ENCODE data around the gene ALG3. TPM values are rescaled to one million over a fixed set of nuclear protein-coding genes. Genes with fewer than 3 reads are reported as not detected.

The ALG3 gene
- total and polyA plus RNA-seq, 2 donors (not counting 3 experiments of a cell fraction or from before 2014, with no cell fraction given): 42.9 to 99.9 TPM

- H3K4me3 ChIP-seq (replicated peaks in 1 of 3; ENCODE audit: insufficient read depth in 1 of 3, low read depth in 1 of 3, low read length in 3 of 3): no peak overlapping the region
- ChIA-PET POLR2A (no interaction called here), CTCF (interaction anchor here (0.7 to 3.4 kb wide), 6 partner anchors 10 to 124 kb away, joined by 3 to 16 read pairs (median 4); partner anchors contain the start of genes EEF1AKMT4 and EIF2B5)
- intact Hi-C loops (cut with micrococcal nuclease) (no loop called here), dilution Hi-C loops (cut with MboI; ENCODE audit: extremely low pct_ligation_motif_present, low sequenced_read_pairs) (no loop called here)
- BruUV-seq (replicated peaks): no TSS peak
- no peak overlapping the region for H3K4me2 ChIP-seq (ENCODE audit: insufficient read depth, low read length)
- H4K20me1 ChIP-seq (replicated peaks; ENCODE audit: control insufficient read depth, extremely low read depth, insufficient read depth, low read length): no peaks in the 10 kb centered on the region
- H3K79me2 ChIP-seq (ENCODE audit: control insufficient read depth, insufficient read depth, low read length): no peaks in the 10 kb centered on the region
- H3K36me3 ChIP-seq (ENCODE audit: control insufficient read depth in 2 of 2, extremely low read depth in 1 of 2, insufficient read depth in 2 of 2, low read length in 2 of 2): no peaks in the 10 kb centered on the region
- DNase-seq (ENCODE audit: low read depth, low spot score) (no peak), FAIRE-seq (no peak)
- H3K4me1 ChIP-seq (ENCODE audit: control insufficient read depth, extremely low read depth, insufficient read depth, low read length): peaks cover 13% of the 10 kb centered on the region
- no peak overlapping the region for H2AFZ ChIP-seq (ENCODE audit: low read depth, low read length)
- TF ChIP-seq, protein P1, sequence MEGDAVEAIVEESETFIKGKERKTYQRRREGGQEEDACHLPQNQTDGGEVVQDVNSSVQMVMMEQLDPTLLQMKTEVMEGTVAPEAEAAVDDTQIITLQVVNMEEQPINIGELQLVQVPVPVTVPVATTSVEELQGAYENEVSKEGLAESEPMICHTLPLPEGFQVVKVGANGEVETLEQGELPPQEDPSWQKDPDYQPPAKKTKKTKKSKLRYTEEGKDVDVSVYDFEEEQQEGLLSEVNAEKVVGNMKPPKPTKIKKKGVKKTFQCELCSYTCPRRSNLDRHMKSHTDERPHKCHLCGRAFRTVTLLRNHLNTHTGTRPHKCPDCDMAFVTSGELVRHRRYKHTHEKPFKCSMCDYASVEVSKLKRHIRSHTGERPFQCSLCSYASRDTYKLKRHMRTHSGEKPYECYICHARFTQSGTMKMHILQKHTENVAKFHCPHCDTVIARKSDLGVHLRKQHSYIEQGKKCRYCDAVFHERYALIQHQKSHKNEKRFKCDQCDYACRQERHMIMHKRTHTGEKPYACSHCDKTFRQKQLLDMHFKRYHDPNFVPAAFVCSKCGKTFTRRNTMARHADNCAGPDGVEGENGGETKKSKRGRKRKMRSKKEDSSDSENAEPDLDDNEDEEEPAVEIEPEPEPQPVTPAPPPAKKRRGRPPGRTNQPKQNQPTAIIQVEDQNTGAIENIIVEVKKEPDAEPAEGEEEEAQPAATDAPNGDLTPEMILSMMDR (IDR thresholded peaks at IDR 0.05; ENCODE audit: extremely low read depth in 1 of 2, insufficient read depth in 1 of 2, low read depth in 1 of 2, low read length in 2 of 2): no peak
- TF ChIP-seq POLR2A (IDR thresholded peaks at IDR 0.05; ENCODE audit: low read depth, low read length): no peak
- no peak for TF ChIP-seq MYC (IDR thresholded peaks at IDR 0.05; ENCODE audit: low read depth, low read length)
- H3K9me3 ChIP-seq (replicated peaks; ENCODE audit: control insufficient read depth, insufficient read depth, low read length): no peaks in the 10 kb centered on the region
- H3K27me3 ChIP-seq (ENCODE audit: control insufficient read depth in 2 of 2, insufficient read depth in 2 of 2, low read length in 2 of 2): peaks cover 26 to 36% of the 10 kb centered on the region in 2 experiments
- H3K9ac ChIP-seq (replicated peaks; ENCODE audit: extremely low read depth, insufficient read depth, low read length): no peak overlapping the region
- no peaks in the 10 kb centered on the region for H3K9me1 ChIP-seq (replicated peaks; ENCODE audit: control insufficient read depth, extremely low read depth, insufficient read depth, low read length)
- H3K27ac ChIP-seq (ENCODE audit: insufficient read depth, low read depth, low read length): no peak overlapping the region
Measured at GRCh38 chr3:184259396-184259877, 10.7 kb upstream of the ALG3 start.

- ChIA-PET CTCF (interaction anchor here (3.0 to 3.4 kb wide), 3 partner anchors 9 to 32 kb away, joined by 13 to 16 read pairs (median 15); partner anchors contain the start of gene EEF1AKMT4), POLR2A (no interaction called here)
- intact Hi-C loops (cut with micrococcal nuclease) (no loop called here), dilution Hi-C loops (cut with MboI; ENCODE audit: extremely low pct_ligation_motif_present, low sequenced_read_pairs) (no loop called here)
- H3K9me1 ChIP-seq (replicated peaks; ENCODE audit: control insufficient read depth, extremely low read depth, insufficient read depth, low read length): no peaks in the 10 kb centered on the region
- no peak for TF ChIP-seq MYC (IDR thresholded peaks at IDR 0.05; ENCODE audit: low read depth, low read length)
- no peak for TF ChIP-seq EZH2 (IDR thresholded peaks at IDR 0.05; ENCODE audit: borderline replicate concordance, low read depth, low read length, severe bottlenecking)
- TF ChIP-seq, protein P1 (IDR thresholded peaks at IDR 0.05; ENCODE audit: extremely low read depth in 1 of 2, insufficient read depth in 1 of 2, low read depth in 1 of 2, low read length in 2 of 2): no peak
- no peak for TF ChIP-seq JUN (IDR thresholded peaks at IDR 0.05; ENCODE audit: borderline replicate concordance, insufficient read depth, insufficient read length, low read depth)
- no peak for TF ChIP-seq GATA2 (IDR thresholded peaks at IDR 0.05; ENCODE audit: insufficient read depth, insufficient read length, low read depth, low read length)
- TF ChIP-seq, protein P2, sequence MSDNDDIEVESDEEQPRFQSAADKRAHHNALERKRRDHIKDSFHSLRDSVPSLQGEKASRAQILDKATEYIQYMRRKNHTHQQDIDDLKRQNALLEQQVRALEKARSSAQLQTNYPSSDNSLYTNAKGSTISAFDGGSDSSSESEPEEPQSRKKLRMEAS (IDR thresholded peaks at IDR 0.05; ENCODE audit: insufficient read depth, insufficient read length): no peak
- no peak overlapping the region for H3K27ac ChIP-seq (ENCODE audit: insufficient read depth, low read depth, low read length)
- no peak overlapping the region for H2AFZ ChIP-seq (ENCODE audit: low read depth, low read length)
- peaks cover 26 to 34% of the 10 kb centered on the region in 2 experiments for H3K27me3 ChIP-seq (ENCODE audit: control insufficient read depth in 2 of 2, insufficient read depth in 2 of 2, low read length in 2 of 2)
- no peak for FAIRE-seq
- no peaks in the 10 kb centered on the region for H3K9me3 ChIP-seq (replicated peaks; ENCODE audit: control insufficient read depth, insufficient read depth, low read length)
- peaks cover 13% of the 10 kb centered on the region for H3K4me1 ChIP-seq (ENCODE audit: control insufficient read depth, extremely low read depth, insufficient read depth, low read length)
- H3K4me2 ChIP-seq (ENCODE audit: insufficient read depth, low read length): no peak overlapping the region
- no peaks in the 10 kb centered on the region for H4K20me1 ChIP-seq (replicated peaks; ENCODE audit: control insufficient read depth, extremely low read depth, insufficient read depth, low read length)
- DNase-seq (ENCODE audit: low read depth, low spot score): no peak
- no peak overlapping the region for H3K9ac ChIP-seq (replicated peaks; ENCODE audit: extremely low read depth, insufficient read depth, low read length)
- H3K36me3 ChIP-seq (ENCODE audit: control insufficient read depth in 2 of 2, extremely low read depth in 1 of 2, insufficient read depth in 2 of 2, low read length in 2 of 2): no peaks in the 10 kb centered on the region
- BruUV-seq (replicated peaks): no TSS peak
- H3K79me2 ChIP-seq (ENCODE audit: control insufficient read depth, insufficient read depth, low read length): no peaks in the 10 kb centered on the region
- H3K4me3 ChIP-seq (replicated peaks in 1 of 3; ENCODE audit: insufficient read depth in 1 of 3, low read depth in 1 of 3, low read length in 3 of 3): no peak overlapping the region
Measured at GRCh38 chr3:184258926-184259325, 10.2 kb upstream of the ALG3 start.

Data from endothelial cell of umbilical vein (primary cell).